Spinal cord (tissue), 10 donors: ENCODE results near the gene DOK6. TPM values are rescaled to one million over a fixed set of nuclear protein-coding genes. Genes with fewer than 3 reads are reported as not detected.

Source experiments
- DNase-seq, 6 donors: peaks; one replicate each; pipeline versions ENCODE4 v3.0.0 to v3.0.0-alpha.2; 2013 to 2015; ENCODE audit warnings: low spot score in 6 of 6, low read depth in 4 of 6
- H3K27ac ChIP-seq: one replicate; pipeline ENCODE4 v1.5.1; 2013; ENCODE audit warnings: low read depth, low read length, control low read depth
- H3K27me3 ChIP-seq: one replicate; pipeline ENCODE4 v1.6.1; 2013; ENCODE audit warnings: low read length; ENCODE audit not compliant: control insufficient read depth, insufficient read depth
- H3K36me3 ChIP-seq: one replicate; pipeline ENCODE4 v1.6.1; 2013; ENCODE audit warnings: low read length; ENCODE audit not compliant: control insufficient read depth, insufficient read depth
- H3K4me1 ChIP-seq: one replicate; pipeline ENCODE4 v1.6.1; 2013; ENCODE audit warnings: low read length; ENCODE audit not compliant: control insufficient read depth, insufficient read depth
- H3K4me3 ChIP-seq: one replicate; pipeline ENCODE4 v1.5.1; 2013; ENCODE audit warnings: low read depth, low read length, control low read depth
- H3K9me3 ChIP-seq: one replicate; pipeline ENCODE4 v1.6.1; 2013; ENCODE audit warnings: low read length; ENCODE audit not compliant: control insufficient read depth, insufficient read depth
- WGBS: methylation state at CpG from one replicate; pipeline ENCODE4 v1.1.5; 2013; ENCODE audit warnings: missing lambda C conversion rate; ENCODE audit not compliant: insufficient coverage; 5-methylcytosine and 5-hydroxymethylcytosine counted together
- polyA plus RNA-seq, 2 donors: library from polyadenylated mRNA; unstranded; fragments of 120-200 nt; gene quantifications; one replicate each; pipeline ENCODE4 v1.2.1, GENCODE V29; 2013; ENCODE audit not compliant: insufficient read length in 2 of 2
- total RNA-seq, 2 donors: library from RNA; depleted of rRNA in 1 of 2; stranded (reverse); fragments of 120-200 nt in 1 of 2; fragments of >200 nt in 1 of 2; gene quantifications; one replicate each; pipeline versions ENCODE4 v1.2.3 to v1.2.4, GENCODE V29; 2013 to 2014
- donor health status: healthy.

The DOK6 gene
- total and polyA plus RNA-seq, 4 donors: 26.5 to 64.4 (median 40.7) TPM

DNA sequence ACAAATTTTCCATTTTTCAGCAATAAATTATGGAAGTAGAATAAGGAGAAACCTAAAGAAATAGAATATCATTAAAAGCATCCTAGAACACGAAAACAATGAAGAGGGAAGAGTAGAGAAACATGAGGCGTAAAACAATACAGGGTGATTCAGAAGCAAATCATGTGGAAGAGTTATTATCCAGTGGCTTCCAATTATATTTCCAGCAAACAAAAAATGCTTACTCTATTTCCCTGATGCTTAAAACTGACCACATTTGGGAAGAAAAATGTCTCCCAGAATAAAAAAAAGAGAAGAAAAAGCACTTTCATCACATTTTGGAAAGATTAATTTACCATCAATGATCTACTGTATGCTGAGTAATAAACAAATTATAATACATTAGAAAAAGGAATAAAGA lies 354.4 kb downstream of the DOK6 start:
- no peaks in the 10 kb centered on the region for H3K36me3 ChIP-seq
- no peak for DNase-seq
- no peaks in the 10 kb centered on the region for H3K4me1 ChIP-seq
- H3K27me3 ChIP-seq: no peaks in the 10 kb centered on the region
- H3K4me3 ChIP-seq: no peak overlapping the region
- H3K9me3 ChIP-seq: no peaks in the 10 kb centered on the region
- WGBS: no CpG with 5 or more reads among the region's 2 CpGs
- H3K27ac ChIP-seq: no peak overlapping the region

DNA sequence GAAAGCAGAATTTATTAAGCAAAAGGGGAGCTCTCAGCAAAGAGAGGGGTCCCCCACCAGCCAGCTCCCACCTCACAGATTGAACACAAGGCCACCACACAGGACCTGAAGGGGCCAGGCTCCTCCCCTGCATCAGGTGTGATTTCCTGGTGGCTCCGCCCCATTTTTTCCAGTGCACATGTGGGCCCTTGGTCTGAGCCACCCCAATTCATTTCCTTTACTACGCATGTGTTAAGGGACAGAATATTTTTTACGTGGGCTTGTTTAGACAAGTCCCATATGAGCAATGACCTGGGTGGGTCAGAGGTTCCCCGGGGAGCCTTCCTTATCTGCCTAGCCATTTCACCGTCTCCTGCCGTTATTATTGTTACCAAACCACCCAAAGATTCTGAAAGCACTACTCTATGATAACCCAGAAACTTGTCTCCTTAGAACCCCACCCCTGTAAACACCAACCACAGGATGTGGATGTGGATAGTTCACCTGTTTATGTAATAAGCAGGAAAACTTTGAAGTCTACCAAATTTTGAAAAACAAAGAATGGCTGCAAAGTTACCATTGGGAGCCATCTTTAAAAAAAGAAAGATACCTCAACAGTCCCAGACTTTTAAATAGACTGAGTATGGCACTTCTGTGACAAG lies 355.3 kb downstream of the DOK6 start:
- no CpG with 5 or more reads among the region's 6 CpGs for WGBS
- H3K27me3 ChIP-seq: no peaks in the 10 kb centered on the region
- H3K9me3 ChIP-seq: no peaks in the 10 kb centered on the region
- H3K36me3 ChIP-seq: no peaks in the 10 kb centered on the region
- H3K4me1 ChIP-seq: no peaks in the 10 kb centered on the region
- H3K4me3 ChIP-seq: no peak overlapping the region
- no peak overlapping the region for H3K27ac ChIP-seq
- no peak for DNase-seq

DNA sequence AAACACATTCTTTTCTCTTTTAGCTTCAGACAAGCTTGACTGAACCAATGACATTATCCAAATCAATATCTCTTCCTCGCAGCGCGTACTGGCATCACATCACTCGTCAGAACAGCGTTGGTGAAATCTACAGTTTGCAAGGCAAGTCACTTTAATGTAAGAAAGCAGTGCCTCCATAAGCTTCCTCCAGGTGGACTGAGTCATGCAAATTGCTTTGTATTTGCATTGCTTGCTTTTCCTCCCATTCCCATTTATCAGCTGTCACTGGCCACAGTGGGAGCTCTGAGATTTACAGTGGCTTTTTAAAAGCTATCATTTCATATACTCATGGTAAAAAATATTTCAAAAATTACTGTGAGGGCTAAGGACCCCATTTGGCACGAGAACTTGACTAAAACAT lies 357.0 kb downstream of the DOK6 start:
- no peak overlapping the region for H3K4me3 ChIP-seq
- no peaks in the 10 kb centered on the region for H3K9me3 ChIP-seq
- no peaks in the 10 kb centered on the region for H3K4me1 ChIP-seq
- H3K36me3 ChIP-seq: no peaks in the 10 kb centered on the region
- 38% methylated on average over 5 of the region's 6 CpGs for WGBS
- H3K27me3 ChIP-seq: no peaks in the 10 kb centered on the region
- no peak overlapping the region for H3K27ac ChIP-seq
- DNase-seq: peak in 2 of 6 donors; percentile 22 to 74

DNA sequence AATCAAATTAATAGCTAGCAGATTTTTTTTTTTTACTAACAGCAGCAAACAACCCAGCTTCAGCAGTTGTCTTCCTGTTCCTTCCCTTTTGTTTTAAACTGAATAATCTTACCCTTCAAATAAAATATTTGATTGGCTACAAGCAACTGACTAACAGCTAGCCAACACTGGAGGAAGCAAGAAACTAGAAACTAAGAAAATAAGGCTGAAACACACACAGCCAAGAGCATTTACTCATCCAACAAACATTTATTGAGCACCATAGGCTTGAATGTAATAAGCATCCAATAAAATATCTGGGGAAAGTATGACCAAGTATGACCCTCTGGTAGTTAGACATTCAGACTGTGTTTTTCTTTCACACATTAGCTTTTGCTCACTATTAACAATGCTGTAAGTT lies 357.8 kb downstream of the DOK6 start:
- no peak overlapping the region for H3K4me3 ChIP-seq
- no peak overlapping the region for H3K27ac ChIP-seq

DNA sequence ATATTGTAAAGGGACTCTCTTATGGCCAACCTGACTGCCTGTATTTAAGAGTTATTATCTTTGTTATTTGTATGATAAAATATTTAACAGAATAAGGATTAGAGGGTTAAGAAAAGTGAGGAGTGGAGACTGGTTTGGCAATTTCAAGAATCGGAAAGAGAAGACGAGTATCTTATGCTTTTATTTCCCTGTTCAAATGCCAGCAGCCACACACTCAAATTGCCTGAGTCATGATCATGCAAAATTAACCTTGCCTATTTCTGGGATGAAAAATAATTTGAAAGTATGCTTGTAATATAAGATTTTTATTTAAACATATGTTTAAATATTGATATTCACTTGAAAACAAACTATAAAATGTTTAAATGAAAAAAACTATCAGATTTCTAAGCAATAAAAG lies 358.4 kb downstream of the DOK6 start:
- no peak overlapping the region for H3K4me3 ChIP-seq
- no peak overlapping the region for H3K27ac ChIP-seq
- no CpG with 5 or more reads among the region's 2 CpGs for WGBS
- H3K36me3 ChIP-seq: no peaks in the 10 kb centered on the region
- H3K4me1 ChIP-seq: no peaks in the 10 kb centered on the region
- no peaks in the 10 kb centered on the region for H3K9me3 ChIP-seq
- no peak for DNase-seq
- H3K27me3 ChIP-seq: no peaks in the 10 kb centered on the region

More for the DNA sequence above, 357.8 kb downstream of the DOK6 start:
- no peaks in the 10 kb centered on the region for H3K9me3 ChIP-seq
- H3K36me3 ChIP-seq: no peaks in the 10 kb centered on the region
- DNase-seq: no peak
- H3K4me1 ChIP-seq: no peaks in the 10 kb centered on the region
- H3K27me3 ChIP-seq: no peaks in the 10 kb centered on the region

DNA sequence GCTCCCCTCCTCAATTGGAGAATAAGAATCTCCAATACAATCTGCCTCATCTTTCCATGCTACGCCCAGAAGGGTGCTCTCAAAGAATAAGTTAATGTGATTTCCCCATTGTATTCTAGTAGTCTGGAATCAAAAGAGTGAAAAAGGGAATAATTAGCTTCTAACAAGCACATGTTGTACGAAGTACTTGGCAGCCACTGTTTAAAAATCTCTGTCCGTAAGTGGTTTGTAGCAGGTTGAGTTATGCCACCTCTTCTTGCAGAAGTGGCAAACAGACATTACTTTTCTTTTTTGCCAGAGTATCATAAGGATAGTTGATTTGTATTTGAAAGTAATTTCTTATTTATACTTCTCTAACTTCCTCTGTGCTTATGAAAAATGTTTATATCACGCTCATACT lies 362.3 kb downstream of the DOK6 start:
- WGBS: no CpG with 5 or more reads among the region's 4 CpGs
- DNase-seq: peak in 1 of 6 donors; percentile 28
- H3K4me3 ChIP-seq: no peak overlapping the region
- no peaks in the 10 kb centered on the region for H3K36me3 ChIP-seq
- H3K4me1 ChIP-seq: no peaks in the 10 kb centered on the region
- no peaks in the 10 kb centered on the region for H3K9me3 ChIP-seq
- no peak overlapping the region for H3K27ac ChIP-seq
- H3K27me3 ChIP-seq: no peaks in the 10 kb centered on the region

DNA sequence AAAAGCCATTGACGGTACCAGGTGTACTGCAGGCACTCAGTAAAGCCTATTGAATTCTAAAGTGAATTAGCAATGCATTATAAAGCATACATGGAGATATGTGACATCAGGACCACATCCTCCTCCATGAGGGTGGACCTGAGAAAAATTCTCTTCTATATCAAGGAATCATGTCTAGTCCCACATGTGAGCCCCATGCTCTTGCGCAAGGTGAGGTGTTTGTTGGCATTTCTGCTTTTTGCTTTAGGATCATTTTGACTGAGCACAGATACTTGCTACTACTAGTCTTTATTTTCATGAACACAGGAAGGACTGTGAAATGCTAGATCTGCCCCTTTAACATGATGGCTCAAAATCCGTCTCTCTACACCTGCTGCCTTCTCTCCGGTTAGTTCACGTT lies 363.1 kb downstream of the DOK6 start:
- no peaks in the 10 kb centered on the region for H3K27me3 ChIP-seq
- no peaks in the 10 kb centered on the region for H3K36me3 ChIP-seq
- H3K9me3 ChIP-seq: no peaks in the 10 kb centered on the region
- no peaks in the 10 kb centered on the region for H3K4me1 ChIP-seq
- H3K4me3 ChIP-seq: no peak overlapping the region
- DNase-seq: no peak
- no CpG with 5 or more reads among the region's 5 CpGs for WGBS
- no peak overlapping the region for H3K27ac ChIP-seq

DNA sequence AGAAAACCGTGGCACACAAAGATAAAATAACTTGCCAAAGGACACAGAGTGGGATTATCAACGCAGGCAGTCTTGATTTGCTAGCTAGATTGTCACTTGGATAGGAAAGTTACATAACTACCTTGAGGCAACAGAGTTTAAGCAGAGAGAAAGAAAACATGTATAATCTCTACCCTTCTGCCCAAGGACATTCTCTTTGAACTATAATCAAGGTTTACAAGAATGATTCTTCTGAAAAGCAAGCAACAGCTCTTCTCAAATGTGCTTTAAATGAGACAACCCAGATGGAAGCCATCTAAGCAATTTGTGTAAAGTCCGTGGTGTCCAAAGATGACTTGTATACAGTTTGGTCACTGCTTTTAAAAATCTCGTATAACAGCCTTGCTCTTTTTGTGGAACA lies 369.6 kb downstream of the DOK6 start:
- no peak overlapping the region for H3K27ac ChIP-seq
- H3K9me3 ChIP-seq: no peaks in the 10 kb centered on the region
- WGBS: 80% methylated on average over 2 of the region's 4 CpGs
- no peaks in the 10 kb centered on the region for H3K36me3 ChIP-seq
- H3K4me3 ChIP-seq: no peak overlapping the region
- H3K4me1 ChIP-seq: no peaks in the 10 kb centered on the region
- no peaks in the 10 kb centered on the region for H3K27me3 ChIP-seq
- DNase-seq: no peak

DNA sequence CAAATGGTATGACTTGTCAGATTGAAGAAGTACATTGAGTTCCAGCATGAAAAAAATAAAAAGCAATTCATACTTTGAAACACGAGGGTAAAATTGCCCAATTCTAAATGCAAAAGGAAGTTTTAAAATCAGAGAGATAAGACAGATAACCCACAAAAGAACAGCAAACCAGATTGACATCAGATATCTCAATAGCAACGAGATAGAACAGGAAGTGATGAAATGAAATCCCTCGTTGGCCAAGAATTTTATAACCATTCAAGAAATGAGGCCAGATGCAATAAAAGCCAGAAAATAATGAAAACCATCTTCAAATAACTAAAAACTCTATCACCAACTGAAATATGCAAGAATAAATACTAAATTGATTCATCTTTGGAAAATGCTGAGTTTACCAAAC lies 374.1 kb downstream of the DOK6 start:
- no CpG with 5 or more reads among the region's 3 CpGs for WGBS
- Histone ChIP-seq H3K4me3 (no peak overlapping the region), H3K4me1 (no peaks in the 10 kb centered on the region), H3K9me3 (no peaks in the 10 kb centered on the region), H3K27ac (no peak overlapping the region), H3K36me3 (no peaks in the 10 kb centered on the region), H3K27me3 (no peaks in the 10 kb centered on the region)
- DNase-seq: no peak

DNA sequence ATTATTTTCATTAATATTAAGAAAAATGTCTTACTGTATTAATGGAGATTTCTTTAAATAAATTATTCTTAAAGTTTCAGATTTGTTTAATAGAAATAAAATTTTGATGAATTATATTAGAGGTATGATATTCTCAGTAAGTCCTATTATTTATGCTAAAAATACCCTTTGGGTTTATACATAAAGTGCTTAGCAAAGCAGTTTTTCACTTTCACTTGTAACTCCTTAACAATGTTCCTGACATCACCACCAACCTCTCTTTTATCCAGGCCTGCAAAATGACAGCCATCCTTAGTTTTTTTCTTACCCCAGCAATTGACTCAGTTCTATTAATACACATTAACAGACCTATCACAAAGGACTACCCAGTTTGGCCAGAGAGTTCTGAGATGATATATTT lies 376.6 kb downstream of the DOK6 start:
- H3K36me3 ChIP-seq: no peaks in the 10 kb centered on the region
- H3K9me3 ChIP-seq: no peaks in the 10 kb centered on the region
- H3K4me1 ChIP-seq: no peaks in the 10 kb centered on the region
- H3K27me3 ChIP-seq: no peaks in the 10 kb centered on the region
- no peak overlapping the region for H3K27ac ChIP-seq
- DNase-seq: no peak
- H3K4me3 ChIP-seq: no peak overlapping the region
